HepG2 (cell line): Measurements from ENCODE around the gene NEDD8. TPM values are rescaled to one million over a fixed set of nuclear protein-coding genes. Genes with fewer than 3 reads are reported as not detected.

Experiments
- ATAC-seq: fragments of 200-7000 bp; cut with Tn5 transposase; 3 replicates; pipeline ENCODE4 v1.9.1; 2020; ENCODE audit warnings: mild to moderate bottlenecking, moderate library complexity
- BruUV-seq: library from RNA; stranded (reverse); fragments of 400-500 nt; replicated peaks from 2 replicates; lab custom pipeline; 2021; lab: Mats Ljungman, UMichigan
- CTCF ChIA-PET: fragments of 300-600 bp; formaldehyde crosslinking; extraction: SDS; loops from one replicate; lab custom pipeline; 2021; ENCODE audit warnings: low total read pairs, inconsistent platforms, low intra/inter-chr PET ratio; lab: Yijun Ruan, JAX
- POLR2A ChIA-PET: fragments of 350-600 bp; sonication (Branson Sonifier 250); formaldehyde crosslinking; loops from one replicate; lab custom pipeline; 2020; ENCODE audit warnings: antibody characterized with exemption, inconsistent platforms; lab: Yijun Ruan, JAX
- DNase-seq: peaks from one replicate; pipeline ENCODE4 v3.0.0-alpha.2; 2015; ENCODE audit warnings: low spot score
- FAIRE-seq: peaks from 3 replicates; lab custom pipeline; 2011; peaks lifted over from hg19 to GRCh38; lab: Jason Lieb, UNC
- H2AFZ ChIP-seq: one replicate; pipeline ENCODE4 v1.6.1; 2011; ENCODE audit warnings: low read length, inconsistent platforms
- H3K27ac ChIP-seq: fragments of 300-600 bp; 3 replicates; pipeline ENCODE4 v1.8.0; 2011; ENCODE audit warnings: mixed run types, mild to moderate bottlenecking, mixed read lengths, low read length, inconsistent platforms; ENCODE audit not compliant: insufficient read depth; ENCODE audit errors: extremely low read length
- H3K27me3 ChIP-seq, 2 experiments: fragments of 200-600 bp in 1 of 2; 2 replicates in 1 of 2; 3 replicates in 1 of 2; pipeline versions ENCODE4 v1.6.0 to v1.8.0; 2011; ENCODE audit warnings: low read length in 2 of 2, mild to moderate bottlenecking in 2 of 2, moderate library complexity in 2 of 2, inconsistent platforms in 1 of 2; ENCODE audit not compliant: insufficient read depth in 2 of 2, control insufficient read depth in 1 of 2
- H3K36me3 ChIP-seq, 2 experiments: fragments of 200-600 bp in 1 of 2; replicated peaks in 1 of 2; 2 replicates in 1 of 2; 3 replicates in 1 of 2; pipeline versions ENCODE4 v1.5.1 to v1.8.0; 2011; ENCODE audit warnings: low read length in 2 of 2, inconsistent platforms in 1 of 2; ENCODE audit not compliant: insufficient read depth in 2 of 2, control insufficient read depth in 1 of 2
- H3K4me1 ChIP-seq: 2 replicates; pipeline ENCODE4 v1.5.1; 2012; ENCODE audit warnings: low read length, inconsistent platforms; ENCODE audit not compliant: insufficient read depth
- H3K4me2 ChIP-seq: 2 replicates; pipeline ENCODE4 v1.6.0; 2011; ENCODE audit warnings: low read depth, low read length, inconsistent platforms
- H3K4me3 ChIP-seq, 3 experiments: fragments of 200-600 bp in 1 of 3; sonication (generic), shearing (Covaris generic) in 1 of 3; replicated peaks in 1 of 3; 2 replicates each; pipeline ENCODE4 v1.5.1; 2011 to 2016; ENCODE audit warnings: low read length in 3 of 3, inconsistent platforms in 2 of 3, low read depth in 2 of 3, mild to moderate bottlenecking in 2 of 3, control low read depth in 1 of 3, mixed read lengths in 1 of 3; ENCODE audit not compliant: insufficient read depth in 1 of 3
- H3K79me2 ChIP-seq: one replicate; pipeline ENCODE4 v1.6.1; 2011; ENCODE audit warnings: low read length, inconsistent platforms; ENCODE audit not compliant: insufficient read depth
- H3K9ac ChIP-seq: 2 replicates; pipeline ENCODE4 v1.6.0; 2011; ENCODE audit warnings: mild to moderate bottlenecking, low read depth, low read length, inconsistent platforms; ENCODE audit not compliant: insufficient read depth
- H3K9me3 ChIP-seq: 2 replicates; pipeline ENCODE4 v1.5.1; 2012; ENCODE audit warnings: mild to moderate bottlenecking, low read length
- H4K20me1 ChIP-seq: 2 replicates; pipeline ENCODE4 v1.6.0; 2011; ENCODE audit warnings: inconsistent platforms, mild to moderate bottlenecking, low read length, moderate library complexity; ENCODE audit not compliant: insufficient read depth
- ATF3 ChIP-seq: sonication (generic); formaldehyde crosslinking; IDR thresholded peaks from 2 replicates; pipeline ENCODE4 v1.4.0; 2020; ENCODE audit warnings: missing genetic modification reagents
- HDAC1 ChIP-seq: sonication (generic); formaldehyde crosslinking; IDR thresholded peaks from 2 replicates; pipeline ENCODE4 v1.5.1; 2020; ENCODE audit warnings: mild to moderate bottlenecking, missing genetic modification reagents
- MLX ChIP-seq: IDR thresholded peaks from 2 replicates; pipeline ENCODE4 v1.6.1; 2016
- NRL ChIP-seq: sonication (generic); formaldehyde crosslinking; IDR thresholded peaks from 2 replicates; pipeline ENCODE4 v1.5.0; 2020; ENCODE audit warnings: missing genetic modification reagents, mild to moderate bottlenecking, moderate library complexity, borderline replicate concordance
- TARDBP ChIP-seq: sonication (generic); formaldehyde crosslinking; IDR thresholded peaks from 2 replicates; pipeline ENCODE4 v1.8.0; 2022; ENCODE audit warnings: mild to moderate bottlenecking, missing genetic modification reagents
- TRIM22 ChIP-seq: fragments of 450-650 bp; IDR thresholded peaks from 2 replicates; pipeline ENCODE4 v1.6.1; 2017
- YEATS2 ChIP-seq: sonication (generic); formaldehyde crosslinking; IDR thresholded peaks from 2 replicates; pipeline ENCODE4 v1.4.0; 2020; ENCODE audit warnings: missing genetic modification reagents, borderline replicate concordance
- ZBTB25 ChIP-seq: IDR thresholded peaks from 2 replicates; pipeline ENCODE4 v1.6.1; 2018; ENCODE audit warnings: missing genetic modification reagents
- ZC3H4 ChIP-seq: sonication (generic); formaldehyde crosslinking; IDR thresholded peaks from 2 replicates; pipeline ENCODE4 v1.4.0; 2020; ENCODE audit warnings: missing genetic modification reagents, borderline replicate concordance
- ZFP41 ChIP-seq: sonication (generic); formaldehyde crosslinking; IDR thresholded peaks from 2 replicates; pipeline ENCODE4 v1.4.0; 2020; ENCODE audit warnings: mild to moderate bottlenecking, missing genetic modification reagents, borderline replicate concordance
- ZNF124 ChIP-seq: sonication (generic); formaldehyde crosslinking; IDR thresholded peaks from 2 replicates; pipeline ENCODE4 v1.4.0; 2020; ENCODE audit warnings: missing genetic modification reagents
- ZNF33A ChIP-seq: sonication (generic); formaldehyde crosslinking; IDR thresholded peaks from 2 replicates; pipeline ENCODE4 v1.5.1; 2020; ENCODE audit warnings: missing genetic modification reagents, mild to moderate bottlenecking, moderate library complexity, borderline replicate concordance
- ZNF431 ChIP-seq: sonication (generic); formaldehyde crosslinking; IDR thresholded peaks from 2 replicates; pipeline ENCODE4 v1.9.0; 2022; ENCODE audit warnings: missing genetic modification reagents, low read depth, mild to moderate bottlenecking, borderline replicate concordance
- ZNF550 ChIP-seq: sonication (generic); formaldehyde crosslinking; IDR thresholded peaks from 2 replicates; pipeline ENCODE4 v1.4.0; 2020; ENCODE audit warnings: mild to moderate bottlenecking, missing genetic modification reagents, borderline replicate concordance
- ZNF574 ChIP-seq: sonication (generic); formaldehyde crosslinking; IDR thresholded peaks from 2 replicates; pipeline ENCODE4 v1.4.0; 2020; ENCODE audit warnings: missing genetic modification reagents
- ZNF747 ChIP-seq: sonication (generic); formaldehyde crosslinking; IDR thresholded peaks from 2 replicates; pipeline ENCODE4 v1.8.1; 2023; ENCODE audit warnings: missing genetic modification reagents, mild to moderate bottlenecking, borderline replicate concordance
- WGBS: methylation state at CpG from one replicate; pipeline ENCODE4 v1.1.6; 2017; ENCODE audit warnings: low lambda C conversion rate; 5-methylcytosine and 5-hydroxymethylcytosine counted together
- in situ Hi-C: cut with HindIII; loops from 2 replicates; pipeline ENCODE4 v1.10.0; 2017; ENCODE audit warnings: low pct_unique_long_range_greater_than_20kb; ENCODE audit not compliant: extremely low pct_ligation_motif_present
- intact Hi-C: fragments of 100-400 bp; cut with micrococcal nuclease; formaldehyde crosslinking; loops from one replicate; pipeline ENCODE4 v1.10.0; 2022; ENCODE audit not compliant: unreplicated experiment
- polyA plus RNA-seq, 8 experiments: library from polyadenylated mRNA; depleted of rRNA in 3 of 8; stranded (reverse) in 7 of 8; unstranded in 1 of 8; fragments of >200 nt; fragmentation: Illumina TruSeq in 4 of 8; extraction: Trizol in 4 of 8; gene quantifications; 2 replicates each; pipeline versions ENCODE4 v1.2.1 to v1.2.3, GENCODE V29; 2011 to 2016; ENCODE audit warnings: low read depth in 4 of 8, missing spikeins in 1 of 8, mixed read lengths in 1 of 8; ENCODE audit not compliant: insufficient read depth in 1 of 8
- total RNA-seq, 5 experiments: library from RNA; depleted of rRNA; stranded (reverse); fragments of >200 nt; fragmentation: Illumina TruSeq; extraction: Trizol; gene quantifications; 2 replicates each; pipeline ENCODE4 v1.2.3, GENCODE V29; 2016; ENCODE audit warnings: low read depth in 1 of 5

NEDD8 gene
- total and polyA plus RNA-seq, 2 of the 13 experiments (the other 11 are each of a cell fraction or from before 2014, with no cell fraction given) = 535 to 713 TPM

GRCh38 chr14:24241829-24242443, 9.8 kb upstream of the NEDD8 start:
- ChIA-PET POLR2A (interaction anchor here (0.7 to 18.0 kb wide), 60 partner anchors 8 to 1170 kb away, joined by 3 to 850 read pairs (median 8); partner anchors contain the start of genes ACIN1, BCL2L2, C14orf119 and CARMIL3), CTCF (interaction anchor here (0.7 to 5.4 kb wide), 11 partner anchors 10 to 189 kb away, joined by 3 to 217 read pairs (median 5); partner anchors contain the start of genes CIDEB, DHRS1, MDP1 and NOP9)
- intact Hi-C loops = loop anchor here (1.0 to 2.0 kb wide), 6 partner anchors 26 to 228 kb away; partner anchors contain the start of genes IPO4 and MDP1
- peaks cover 47% of the 10 kb centered on the region for H3K4me1 ChIP-seq
- H3K27me3 ChIP-seq = no peaks in the 10 kb centered on the region; a peak in 1 of 5 replicates
- H2AFZ ChIP-seq = no peak overlapping the region
- ATAC-seq (peak; percentile 91), FAIRE-seq (no peak), DNase-seq (peak; percentile 97)
- no peaks in the 10 kb centered on the region for H3K9me3 ChIP-seq
- H3K9ac ChIP-seq = peak overlapping the region; percentile 77
- peaks cover 30 to 42% of the 10 kb centered on the region in 2 experiments for H3K36me3 ChIP-seq
- H3K27ac ChIP-seq = peak overlapping the region; percentile 91
- peaks cover 11% of the 10 kb centered on the region for H3K79me2 ChIP-seq
- WGBS = 3% methylated on average over 39 of the region's 39 CpGs
- 0 out of 2 replicates have a peak, but pooled peaks cover 3% of the 10 kb centered on the region for H4K20me1 ChIP-seq
- BruUV-seq = TSS peak; percentile 64
- in situ Hi-C loops = loop anchor here (5.0 to 10.0 kb wide), 2 partner anchors 55 to 193 kb away; partner anchors contain the start of genes DHRS1 and NOP9
- peak overlapping the region; percentile 64 to 81 (median 71) for H3K4me3 ChIP-seq
- H3K4me2 ChIP-seq = peak overlapping the region; percentile 87
- TF ChIP-seq ZBTB25 (CRISPR knock-in tag) (no peak), ZC3H4 (no peak), ZNF550 (peak; percentile 21; the same call in 1 of the 2 replicates), ZNF574 (CRISPR knock-in tag) (no peak), TARDBP (CRISPR knock-in tag) (no peak), YEATS2 (no peak), HDAC1 (CRISPR knock-in tag) (no peak), ZNF33A (CRISPR knock-in tag) (no peak), ATF3 (CRISPR knock-in tag) (peak; percentile 57; the same call in 1 of the 2 replicates), TRIM22 (no peak), ZNF431 (CRISPR knock-in tag) (no peak), ZNF124 (no peak), MLX (CRISPR knock-in tag) (peak; percentile 10; the same call in 1 of the 2 replicates), NRL (no peak; the same call in 1 of the 2 replicates), ZNF747 (peak; percentile 15; the same call in 1 of the 2 replicates), ZFP41 (CRISPR knock-in tag) (no peak)
